Upper lobe of left lung (tissue), 6 donors: Measurements from ENCODE around the gene SPEM1. TPM values are rescaled to one million over a fixed set of nuclear protein-coding genes. Genes with fewer than 3 reads are reported as not detected.

ENCODE experiments used
- total RNA-seq, 6 donors: library from RNA; depleted of rRNA in 4 of 6; stranded (reverse); fragments of >200 nt in 4 of 6; gene quantifications; one replicate each; pipeline versions ENCODE4 v1.1.0 to v1.2.1, GENCODE V29; 2016 to 2021
- donor health status: DM: no; HTN: no; CAD: no; lungs with moderate emphysema.
- donor health status: DM: no; HTN: yes; CAD: no; lungs with severe emphysema.

Gene SPEM1
- total RNA-seq, 6 donors from 2014 or later, result not detected

Other genes with a start within 250 kb of the SPEM1 start
- gene ASGR1, start 241.0 kb upstream of the SPEM1 start, total RNA-seq, result 10 to 100 TPM in 1 of 6 donors, 1 to 10 TPM in 4, not detected in 1; 1.1 to 11.5 (median 6.8) TPM
- 10 to 100 TPM; 10.5 to 32.5 (median 19.4) TPM for gene DLG4, start 200.5 kb upstream of the SPEM1 start, total RNA-seq
- gene ACADVL, start 200.4 kb upstream of the SPEM1 start, total RNA-seq, result 1,000 to 10,000 TPM in 2 of 6 donors, 100 to 1,000 TPM in 4; 377 to 1,449 (median 553) TPM
- 10 to 100 TPM; 40.4 to 70.2 (median 42.4) TPM for gene DVL2, start 185.8 kb upstream of the SPEM1 start, total RNA-seq
- gene PHF23, start 180.9 kb upstream of the SPEM1 start, total RNA-seq, result 10 to 100 TPM; 25.4 to 54.5 (median 31.2) TPM
- 100 to 1,000 TPM; 381 to 631 (median 601) TPM for gene GABARAP, start 177.9 kb upstream of the SPEM1 start, total RNA-seq
- 100 to 1,000 TPM in 2 of 6 donors, 10 to 100 TPM in 4; 62.9 to 139 (median 75.0) TPM for gene CTDNEP1, start 168.6 kb upstream of the SPEM1 start, total RNA-seq
- gene ELP5, start 168.1 kb upstream of the SPEM1 start, total RNA-seq, result 10 to 100 TPM in 5 of 6 donors, 1 to 10 TPM in 1; 5.2 to 36.3 (median 21.0) TPM
- 100 to 1,000 TPM in 5 of 6 donors, 10 to 100 TPM in 1; 57.6 to 201 (median 137) TPM for gene CLDN7, start 157.8 kb upstream of the SPEM1 start, total RNA-seq
- 1 to 10 TPM; 1.0 to 5.2 (median 1.2) TPM for gene SLC2A4, start 138.6 kb upstream of the SPEM1 start, total RNA-seq
- 1 to 10 TPM in 3 of 6 donors, under 1 TPM in 2, not detected in 1; 0.14 to 2.2 (median 1.2) TPM for gene YBX2, start 125.7 kb upstream of the SPEM1 start, total RNA-seq
- gene EIF5A, start 112.7 kb upstream of the SPEM1 start, total RNA-seq, result 100 to 1,000 TPM in 5 of 6 donors, 10 to 100 TPM in 1; 84.9 to 303 (median 207) TPM
- 100 to 1,000 TPM in 2 of 6 donors, 10 to 100 TPM in 4; 55.2 to 109 (median 95.7) TPM for gene GPS2, start 105.0 kb upstream of the SPEM1 start, total RNA-seq
- 10 to 100 TPM; 14.2 to 77.5 (median 37.5) TPM for gene NEURL4, start 91.0 kb upstream of the SPEM1 start, total RNA-seq
- 100 to 1,000 TPM in 1 of 6 donors, 10 to 100 TPM in 4, 1 to 10 TPM in 1; 8.5 to 114 (median 22.8) TPM for gene ACAP1, start 83.8 kb upstream of the SPEM1 start, total RNA-seq
- gene KCTD11, start 68.2 kb upstream of the SPEM1 start, total RNA-seq, result 10 to 100 TPM in 3 of 6 donors, 1 to 10 TPM in 3; 5.2 to 13.8 (median 10.5) TPM
- gene TMEM95, start 65.2 kb upstream of the SPEM1 start, total RNA-seq, result 1 to 10 TPM in 1 of 6 donors, not detected in 5; 1.0 TPM
- 10 to 100 TPM in 1 of 6 donors, 1 to 10 TPM in 5; 5.8 to 16.8 (median 8.2) TPM for gene TNK1, start 39.2 kb upstream of the SPEM1 start, total RNA-seq
- gene PLSCR3, start 25.8 kb upstream of the SPEM1 start, total RNA-seq, result 10 to 100 TPM; 20.6 to 64.5 (median 37.7) TPM
- gene TMEM256, start 16.2 kb upstream of the SPEM1 start, total RNA-seq, result 10 to 100 TPM; 21.6 to 65.0 (median 52.6) TPM
- 10 to 100 TPM in 3 of 6 donors, 1 to 10 TPM in 3; 3.8 to 16.8 (median 8.9) TPM for gene NLGN2, start 12.5 kb upstream of the SPEM1 start, total RNA-seq
- gene SPEM2, start 5.3 kb downstream of the SPEM1 start, total RNA-seq, result not detected
- not detected for gene SPEM3, start 8.5 kb downstream of the SPEM1 start, total RNA-seq
- 10 to 100 TPM in 5 of 6 donors, 1 to 10 TPM in 1; 9.7 to 14.3 (median 13.1) TPM for gene TMEM102, start 15.1 kb downstream of the SPEM1 start, total RNA-seq
- 1 to 10 TPM in 2 of 6 donors, under 1 TPM in 3, not detected in 1; 0.15 to 2.0 (median 0.57) TPM for gene FGF11, start 19.2 kb downstream of the SPEM1 start, total RNA-seq
- 10 to 100 TPM in 1 of 6 donors, 1 to 10 TPM in 5; 1.9 to 11.5 (median 7.0) TPM for gene CHRNB1, start 24.7 kb downstream of the SPEM1 start, total RNA-seq
- 10 to 100 TPM; 54.4 to 90.1 (median 74.2) TPM for gene ZBTB4, start 59.3 kb downstream of the SPEM1 start, total RNA-seq
- gene SLC35G6, start 61.1 kb downstream of the SPEM1 start, total RNA-seq, result not detected
- 100 to 1,000 TPM in 4 of 6 donors, 10 to 100 TPM in 2; 79.5 to 139 (median 112) TPM for gene POLR2A, start 64.0 kb downstream of the SPEM1 start, total RNA-seq
- gene TNFSF12, start 128.7 kb downstream of the SPEM1 start, total RNA-seq, result 100 to 1,000 TPM in 1 of 6 donors, 10 to 100 TPM in 5; 32.3 to 158 (median 73.2) TPM
- 100 to 1,000 TPM in 4 of 6 donors, 10 to 100 TPM in 2; 74.2 to 226 (median 129) TPM for gene TNFSF13, start 138.4 kb downstream of the SPEM1 start, total RNA-seq
- gene SENP3, start 141.6 kb downstream of the SPEM1 start, total RNA-seq, result 100 to 1,000 TPM in 1 of 6 donors, 10 to 100 TPM in 5; 54.2 to 108 (median 57.5) TPM
- 100 to 1,000 TPM in 5 of 6 donors, 10 to 100 TPM in 1; 76.5 to 500 (median 260) TPM for gene CD68, start 159.3 kb downstream of the SPEM1 start, total RNA-seq
- gene MPDU1, start 163.5 kb downstream of the SPEM1 start, total RNA-seq, result 100 to 1,000 TPM in 1 of 6 donors, 10 to 100 TPM in 5; 50.6 to 121 (median 56.2) TPM
- 1 to 10 TPM in 1 of 6 donors, under 1 TPM in 2, not detected in 3; 0.63 to 1.5 (median 0.71) TPM for gene SOX15, start 169.8 kb downstream of the SPEM1 start, total RNA-seq
- gene FXR2, start 194.6 kb downstream of the SPEM1 start, total RNA-seq, result 10 to 100 TPM; 35.6 to 46.1 (median 38.4) TPM
- 100 to 1,000 TPM in 1 of 6 donors, 10 to 100 TPM in 5; 66.4 to 155 (median 81.3) TPM for gene SAT2, start 207.5 kb downstream of the SPEM1 start, total RNA-seq
- under 1 TPM in 3 of 6 donors, not detected in 3; 0.34 to 0.88 (median 0.46) TPM for gene SHBG, start 209.8 kb downstream of the SPEM1 start, total RNA-seq
- gene ATP1B2, start 230.6 kb downstream of the SPEM1 start, total RNA-seq, result 1 to 10 TPM in 2 of 6 donors, under 1 TPM in 2, not detected in 2; 0.46 to 2.2 (median 0.97) TPM